Skeletal muscle satellite cell (primary cell): Measurements from ENCODE around the gene PNPLA5.

ENCODE experiments used
- H3K27me3 ChIP-seq: 2 replicates; pipeline ENCODE4 v1.7.0; 2013; ENCODE audit warnings: low read length; ENCODE audit not compliant: control insufficient read depth, insufficient read depth
- H3K36me3 ChIP-seq: 2 replicates; pipeline ENCODE4 v1.7.0; 2013; ENCODE audit warnings: mild to moderate bottlenecking, control low read depth, low read length; ENCODE audit not compliant: insufficient read depth
- H3K4me1 ChIP-seq: 2 replicates; pipeline ENCODE4 v1.7.0; 2013; ENCODE audit warnings: low read length; ENCODE audit not compliant: control insufficient read depth, insufficient read depth
- H3K4me2 ChIP-seq: 2 replicates; pipeline ENCODE4 v1.7.0; 2013; ENCODE audit warnings: mild to moderate bottlenecking, low read length
- H3K4me3 ChIP-seq: 2 replicates; pipeline ENCODE4 v1.7.0; 2013; ENCODE audit warnings: low read length
- H3K9ac ChIP-seq: 2 replicates; pipeline ENCODE4 v1.7.0; 2013; ENCODE audit warnings: mild to moderate bottlenecking, low read depth, low read length, moderate library complexity
- H3K9me3 ChIP-seq: replicated peaks from 2 replicates; pipeline ENCODE4 v1.7.0; 2013; ENCODE audit warnings: mild to moderate bottlenecking, control low read depth, low read length

The PNPLA5 gene

DNA sequence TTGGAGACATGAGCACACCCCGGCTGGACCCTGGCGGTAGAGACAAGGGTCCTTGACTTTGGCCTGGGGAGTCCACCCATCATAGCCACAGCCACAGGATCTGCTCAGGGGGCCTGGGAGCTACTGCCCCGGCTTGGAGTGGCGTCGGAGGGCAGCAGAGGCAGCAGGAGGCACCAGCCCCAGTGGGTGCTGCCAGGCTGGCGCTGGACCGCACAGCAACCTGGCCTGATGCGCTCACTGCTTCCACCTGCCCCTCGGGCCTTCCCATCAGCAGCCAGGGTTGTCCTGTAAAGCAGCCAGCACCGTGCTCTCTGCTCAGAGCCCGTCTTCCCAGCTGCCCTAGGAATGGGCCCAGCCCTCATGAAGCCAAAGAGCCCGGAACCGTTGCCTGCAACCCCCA lies 51.4 kb downstream of the PNPLA5 start:
- Histone ChIP-seq H3K4me2 (no peak overlapping the region), H3K9ac (no peak overlapping the region), H3K36me3 (no peaks in the 10 kb centered on the region)

GRCh38 chr22:43839781-43840180 lies 52.0 kb downstream of the PNPLA5 start:
- no peak overlapping the region for H3K9ac ChIP-seq

More for the DNA sequence above, 51.4 kb downstream of the PNPLA5 start:
- H3K4me1 ChIP-seq = no peaks in the 10 kb centered on the region
- H3K9me3 ChIP-seq = no peaks in the 10 kb centered on the region
- peaks cover 29% of the 10 kb centered on the region for H3K27me3 ChIP-seq
- H3K4me3 ChIP-seq = no peak overlapping the region

GRCh38 chr22:43838571-43839307 lies 53.1 kb downstream of the PNPLA5 start:
- Histone ChIP-seq H3K36me3 (no peaks in the 10 kb centered on the region), H3K9me3 (no peaks in the 10 kb centered on the region), H3K9ac (no peak overlapping the region), H3K4me2 (no peak overlapping the region), H3K27me3 (peaks cover 24% of the 10 kb centered on the region), H3K4me3 (no peak overlapping the region), H3K4me1 (no peaks in the 10 kb centered on the region)

More at GRCh38 chr22:43839781-43840180, 52.0 kb downstream of the PNPLA5 start:
- Histone ChIP-seq H3K4me3 (no peak overlapping the region), H3K4me1 (no peaks in the 10 kb centered on the region), H3K27me3 (peaks cover 29% of the 10 kb centered on the region), H3K4me2 (no peak overlapping the region), H3K36me3 (no peaks in the 10 kb centered on the region), H3K9me3 (no peaks in the 10 kb centered on the region)

- peaks cover 21% of the 10 kb centered on the region for H3K27me3 ChIP-seq
- H3K36me3 ChIP-seq = no peaks in the 10 kb centered on the region
- no peak overlapping the region for H3K9ac ChIP-seq
- no peak overlapping the region for H3K4me2 ChIP-seq
- no peaks in the 10 kb centered on the region for H3K9me3 ChIP-seq
- no peaks in the 10 kb centered on the region for H3K4me1 ChIP-seq
- H3K4me3 ChIP-seq = no peak overlapping the region
These were observed 53.7 kb downstream of the PNPLA5 start for GRCh38 chr22:43838161-43838560.

GRCh38 chr22:43837666-43838065 lies 54.1 kb downstream of the PNPLA5 start:
- Histone ChIP-seq H3K4me2 (no peak overlapping the region), H3K4me3 (no peak overlapping the region), H3K9ac (no peak overlapping the region), H3K27me3 (peaks cover 18% of the 10 kb centered on the region), H3K9me3 (no peaks in the 10 kb centered on the region), H3K4me1 (no peaks in the 10 kb centered on the region), H3K36me3 (no peaks in the 10 kb centered on the region)

- Histone ChIP-seq H3K4me3 (no peak overlapping the region), H3K9me3 (no peaks in the 10 kb centered on the region), H3K36me3 (no peaks in the 10 kb centered on the region), H3K9ac (no peak overlapping the region), H3K4me2 (no peak overlapping the region), H3K27me3 (peaks cover 19% of the 10 kb centered on the region), H3K4me1 (no peaks in the 10 kb centered on the region)
These were observed 56.1 kb downstream of the PNPLA5 start for GRCh38 chr22:43835736-43836135.

GRCh38 chr22:43835166-43835565 lies 56.6 kb downstream of the PNPLA5 start:
- no peaks in the 10 kb centered on the region for H3K36me3 ChIP-seq
- H3K4me2 ChIP-seq = no peak overlapping the region
- H3K27me3 ChIP-seq = peaks cover 25% of the 10 kb centered on the region
- H3K4me1 ChIP-seq = peaks cover 5% of the 10 kb centered on the region
- H3K9ac ChIP-seq = no peak overlapping the region
- no peak overlapping the region for H3K4me3 ChIP-seq
- no peaks in the 10 kb centered on the region for H3K9me3 ChIP-seq

- Histone ChIP-seq H3K4me1 (peaks cover 15% of the 10 kb centered on the region), H3K4me2 (no peak overlapping the region), H3K9ac (no peak overlapping the region), H3K36me3 (no peaks in the 10 kb centered on the region), H3K9me3 (no peaks in the 10 kb centered on the region), H3K27me3 (peaks cover 32% of the 10 kb centered on the region), H3K4me3 (no peak overlapping the region)
These were observed 58.2 kb downstream of the PNPLA5 start for GRCh38 chr22:43833286-43834240.

DNA sequence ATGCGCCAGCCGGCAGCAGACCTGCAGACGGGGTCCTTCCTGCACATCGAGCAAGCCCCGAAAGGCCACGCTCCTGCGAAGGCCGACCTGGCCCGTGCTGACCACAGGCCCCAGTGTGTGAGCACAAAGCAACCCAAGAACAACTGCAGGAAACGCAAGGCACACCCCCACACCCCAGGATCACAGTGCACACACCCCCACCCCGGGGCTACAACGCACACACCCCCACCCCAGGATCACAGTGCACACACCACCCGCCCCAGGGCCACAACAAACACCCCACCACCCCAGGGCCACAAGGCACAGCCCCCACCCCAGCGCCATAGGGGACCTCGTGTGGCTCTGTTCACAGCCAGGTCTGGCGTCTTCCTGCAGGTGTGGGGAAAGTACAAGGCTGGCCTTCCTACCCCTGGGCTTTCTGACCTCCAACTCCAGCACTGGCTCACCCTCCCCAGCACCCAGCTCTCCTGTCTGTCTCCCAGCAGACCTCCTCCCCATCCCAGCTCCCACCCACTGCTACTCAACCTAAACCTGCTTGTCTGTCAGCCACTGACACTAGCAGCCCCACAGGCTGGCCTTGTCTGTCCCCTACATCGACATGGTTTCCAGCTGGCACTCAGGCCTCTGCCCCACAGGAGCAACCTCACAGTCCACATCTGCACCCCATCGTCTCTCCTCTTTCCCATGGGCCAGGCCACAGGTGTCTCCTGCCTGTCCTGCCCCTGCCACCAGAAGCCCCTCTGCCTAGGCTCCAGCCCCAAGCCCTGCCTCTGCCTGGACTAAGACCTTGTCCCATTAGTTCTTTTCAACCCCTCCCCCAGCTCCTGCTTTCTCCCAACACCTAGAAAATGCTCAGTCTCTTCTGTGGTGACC lies 59.2 kb downstream of the PNPLA5 start:
- Histone ChIP-seq H3K4me3 (no peak overlapping the region), H3K4me2 (no peak overlapping the region), H3K27me3 (peaks cover 34% of the 10 kb centered on the region), H3K36me3 (no peaks in the 10 kb centered on the region), H3K9me3 (no peaks in the 10 kb centered on the region), H3K9ac (no peak overlapping the region), H3K4me1 (peaks cover 15% of the 10 kb centered on the region)

DNA sequence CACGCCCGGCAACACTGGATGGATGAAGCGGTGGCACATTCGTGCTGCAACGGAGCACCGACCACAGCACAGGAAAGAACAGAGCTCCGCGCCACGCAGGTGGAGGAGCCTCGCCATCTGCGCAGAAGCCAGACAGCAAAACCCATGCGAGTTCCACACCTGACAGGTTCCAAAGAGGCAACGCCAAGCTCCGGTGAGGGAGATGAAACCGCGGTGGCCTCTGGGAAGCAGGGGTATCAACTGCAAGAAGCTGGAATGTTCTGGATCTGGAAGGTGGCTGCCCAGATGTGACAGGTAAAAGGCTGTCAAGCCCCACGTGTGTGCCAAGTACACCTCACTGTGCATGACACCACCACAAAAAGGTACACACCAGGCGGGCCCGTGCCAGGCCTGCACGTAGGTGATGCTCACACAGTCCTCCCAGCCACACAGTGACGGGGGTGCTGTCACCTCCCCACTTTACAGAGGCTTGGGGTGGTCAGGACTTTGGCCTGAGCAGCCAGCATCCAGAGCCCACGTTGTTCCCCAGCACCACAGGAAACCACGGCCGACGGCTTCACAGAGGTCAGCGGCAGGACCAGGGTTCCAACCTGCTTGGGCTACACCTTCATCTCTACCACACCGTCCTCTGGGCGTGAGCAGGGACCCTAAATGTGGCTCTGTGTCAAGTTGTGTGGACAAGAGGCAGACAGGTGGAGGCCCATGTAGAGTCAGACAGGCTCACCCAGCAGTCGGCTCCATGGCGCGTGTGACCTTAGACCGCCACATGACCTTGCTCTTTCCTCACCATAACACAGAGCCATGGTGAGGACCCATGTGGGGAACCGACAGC lies 60.0 kb downstream of the PNPLA5 start:
- Histone ChIP-seq H3K4me3 (no peak overlapping the region), H3K27me3 (peaks cover 38% of the 10 kb centered on the region), H3K9me3 (no peaks in the 10 kb centered on the region), H3K4me1 (peaks cover 20% of the 10 kb centered on the region), H3K4me2 (no peak overlapping the region), H3K36me3 (no peaks in the 10 kb centered on the region), H3K9ac (no peak overlapping the region)
